Measurements from ENCODE around the gene C2CD4C. TPM values are rescaled to one million over a fixed set of nuclear protein-coding genes. Genes with fewer than 3 reads are reported as not detected.
A peak's percentile ranks its signal among the peaks of the same experiment; 100 is the strongest.

Gene C2CD4C
- total and polyA plus RNA-seq, 2 donors from 2014 or later = 0.99 to 1.9 TPM

GRCh38 chr19:369256-369655 is 39.7 kb downstream of the C2CD4C start:
- Histone ChIP-seq H3K4me1 (ENCODE audit: control insufficient read depth in 2 of 3, insufficient read depth in 2 of 3, low read depth in 1 of 3, low read length in 3 of 3) (peaks cover 0 to 5% (median 0%) of the 10 kb centered on the region in 3 donors), H3K4me3 (ENCODE audit: low read length in 3 of 3) (no peak overlapping the region), H3K9ac (ENCODE audit: low read length in 3 of 3) (no peak overlapping the region), H3K27me3 (ENCODE audit: control insufficient read depth, insufficient read depth, low read length) (no peaks in the 10 kb centered on the region), H3K36me3 (ENCODE audit: control insufficient read depth in 2 of 3, insufficient read depth in 3 of 3, low read length in 3 of 3) (no peaks in the 10 kb centered on the region), H3K27ac (ENCODE audit: low read depth in 2 of 2, low read length in 2 of 2) (no peak overlapping the region), H3K9me3 (ENCODE audit: control insufficient read depth in 2 of 3, insufficient read depth in 1 of 3, low read length in 3 of 3) (no peaks in the 10 kb centered on the region)
- intact Hi-C loops (cut with DNase I) = no loop called here
- no peak for FAIRE-seq
- no peak for TF ChIP-seq CTCF (IDR thresholded peaks at IDR 0.05; ENCODE audit: borderline replicate concordance, extremely low read depth, insufficient read depth)
- DNase-seq = peak in 1 of 5 donors; percentile 36

GRCh38 chr19:368630-369024 is 40.3 kb downstream of the C2CD4C start:
- peak in 2 of 5 donors; percentile 10 to 66 for DNase-seq

GRCh38 chr19:367963-368629 is 40.9 kb downstream of the C2CD4C start:
- Histone ChIP-seq H3K27me3 (ENCODE audit: control insufficient read depth, insufficient read depth, low read length) (no peaks in the 10 kb centered on the region), H3K27ac (ENCODE audit: low read depth in 2 of 2, low read length in 2 of 2) (no peak overlapping the region), H3K4me1 (ENCODE audit: control insufficient read depth in 2 of 3, insufficient read depth in 2 of 3, low read depth in 1 of 3, low read length in 3 of 3) (peaks cover 0 to 5% (median 0%) of the 10 kb centered on the region in 3 donors), H3K9ac (ENCODE audit: low read length in 3 of 3) (no peak overlapping the region), H3K4me3 (ENCODE audit: low read length in 3 of 3) (no peak overlapping the region), H3K9me3 (ENCODE audit: control insufficient read depth in 2 of 3, insufficient read depth in 1 of 3, low read length in 3 of 3) (no peaks in the 10 kb centered on the region), H3K36me3 (ENCODE audit: control insufficient read depth in 2 of 3, insufficient read depth in 3 of 3, low read length in 3 of 3) (no peaks in the 10 kb centered on the region)
- DNase-seq (peak in 4 of 5 donors; percentile 14 to 79 (median 68)), FAIRE-seq (no peak)
- TF ChIP-seq CTCF (IDR thresholded peaks at IDR 0.05; ENCODE audit: borderline replicate concordance, extremely low read depth, insufficient read depth) = no peak
- intact Hi-C loops (cut with DNase I) = no loop called here

More at GRCh38 chr19:368630-369024, 40.3 kb downstream of the C2CD4C start:
- no peaks in the 10 kb centered on the region for H3K27me3 ChIP-seq (ENCODE audit: control insufficient read depth, insufficient read depth, low read length)
- no peaks in the 10 kb centered on the region for H3K36me3 ChIP-seq (ENCODE audit: control insufficient read depth in 2 of 3, insufficient read depth in 3 of 3, low read length in 3 of 3)
- intact Hi-C loops (cut with DNase I) = no loop called here
- H3K27ac ChIP-seq (ENCODE audit: low read depth in 2 of 2, low read length in 2 of 2) = no peak overlapping the region
- no peak overlapping the region for H3K9ac ChIP-seq (ENCODE audit: low read length in 3 of 3)
- H3K4me3 ChIP-seq (ENCODE audit: low read length in 3 of 3) = no peak overlapping the region
- no peak for FAIRE-seq
- peaks cover 0 to 5% (median 0%) of the 10 kb centered on the region in 3 donors for H3K4me1 ChIP-seq (ENCODE audit: control insufficient read depth in 2 of 3, insufficient read depth in 2 of 3, low read depth in 1 of 3, low read length in 3 of 3)
- TF ChIP-seq CTCF (IDR thresholded peaks at IDR 0.05; ENCODE audit: borderline replicate concordance, extremely low read depth, insufficient read depth) = no peak
- no peaks in the 10 kb centered on the region for H3K9me3 ChIP-seq (ENCODE audit: control insufficient read depth in 2 of 3, insufficient read depth in 1 of 3, low read length in 3 of 3)

Data from kidney (tissue), 14 donors.